CD4-positive, alpha-beta memory T cell (primary cell): ENCODE results near the gene RNF114. TPM values are rescaled to one million over a fixed set of nuclear protein-coding genes. Genes with fewer than 3 reads are reported as not detected.
"Not testable (repeated sequence)": the region's sequence is repeated elsewhere in the genome, so short reads cannot be mapped to it uniquely, and the experiment has no call there.

Source experiments
- CTCF ChIA-PET: fragments of 350-600 bp; sonication (Branson Sonifier 250); formaldehyde crosslinking; loops from one replicate; lab custom pipeline; 2021; ENCODE audit warnings: inconsistent platforms; ENCODE audit not compliant: partially characterized antibody; lab: Charles Lee
- POLR2A ChIA-PET: fragments of 350-600 bp; sonication (Branson Sonifier 250); formaldehyde crosslinking; loops from one replicate; lab custom pipeline; 2021; ENCODE audit not compliant: partially characterized antibody; lab: Charles Lee
- DNase-seq, 5 donors: peaks; one replicate each; pipeline versions ENCODE4 v3.0.0 to v3.0.0-alpha.2; 2020 to 2022; ENCODE audit warnings: mixed read lengths in 1 of 5
- H3K27ac ChIP-seq: one replicate; pipeline ENCODE4 v1.7.0; 2013; ENCODE audit warnings: low read depth, low read length
- H3K27me3 ChIP-seq: 2 replicates; pipeline ENCODE4 v1.7.0; 2013; ENCODE audit warnings: mild to moderate bottlenecking, low read length, moderate library complexity; ENCODE audit not compliant: insufficient read depth
- H3K36me3 ChIP-seq: 2 replicates; pipeline ENCODE4 v1.7.0; 2013; ENCODE audit warnings: mild to moderate bottlenecking, low read length, moderate library complexity; ENCODE audit not compliant: insufficient read depth
- H3K4me1 ChIP-seq: 2 replicates; pipeline ENCODE4 v1.7.0; 2013; ENCODE audit warnings: mild to moderate bottlenecking, low read length, moderate library complexity; ENCODE audit not compliant: insufficient read depth
- H3K4me3 ChIP-seq, 2 donors: one replicate each; pipeline ENCODE4 v1.7.0; 2013; ENCODE audit warnings: low read length in 2 of 2, mild to moderate bottlenecking in 1 of 2
- H3K9me3 ChIP-seq, 2 donors: one replicate each; pipeline ENCODE4 v1.7.0; 2013; ENCODE audit warnings: low read length in 2 of 2, control low read depth in 1 of 2; ENCODE audit not compliant: control insufficient read depth in 1 of 2
- H3K27ac Mint-ChIP-seq, 7 donors: one replicate each; pipeline ENCODE4 v1.8.0; 2020 to 2021; ENCODE audit warnings: mixed read lengths in 7 of 7, mild to moderate bottlenecking in 6 of 7, inconsistent platforms in 3 of 7, moderate library complexity in 3 of 7
- H3K27me3 Mint-ChIP-seq, 2 donors: one replicate each; pipeline ENCODE4 v1.8.0; 2020 to 2021; ENCODE audit warnings: mixed read lengths in 2 of 2
- H3K36me3 Mint-ChIP-seq, 2 donors: one replicate each; pipeline ENCODE4 v1.8.0; 2020 to 2021; ENCODE audit warnings: mixed read lengths in 2 of 2, inconsistent platforms in 1 of 2, mild to moderate bottlenecking in 1 of 2
- H3K4me1 Mint-ChIP-seq, 4 donors: one replicate each; pipeline ENCODE4 v1.8.0; 2020 to 2021; ENCODE audit warnings: mixed read lengths in 4 of 4, mild to moderate bottlenecking in 1 of 4
- H3K4me3 Mint-ChIP-seq, 8 donors: one replicate each; pipeline ENCODE4 v1.8.0; 2020 to 2021; ENCODE audit warnings: mixed read lengths in 8 of 8, mild to moderate bottlenecking in 7 of 8, moderate library complexity in 6 of 8, inconsistent platforms in 3 of 8
- H3K9me3 Mint-ChIP-seq, 8 donors: one replicate each; pipeline ENCODE4 v1.8.0; 2020 to 2021; ENCODE audit warnings: mixed read lengths in 8 of 8, mild to moderate bottlenecking in 5 of 8, inconsistent platforms in 3 of 8, moderate library complexity in 1 of 8
- intact Hi-C: fragments of 100-400 bp; cut with micrococcal nuclease; formaldehyde crosslinking; loops from one replicate; pipeline ENCODE4 v1.15.1; 2023
- polyA plus RNA-seq, 2 donors: library from polyadenylated mRNA; unstranded; fragments of 300-500 nt; fragmentation: Illumina TruSeq; gene quantifications; one replicate each; pipeline ENCODE4 v1.2.3, GENCODE V29; 2021
- total RNA-seq, 2 experiments: library from RNA; stranded (reverse); gene quantifications; one replicate each; pipeline ENCODE4 v1.2.3, GENCODE V29; 2021

RNF114 gene
- total and polyA plus RNA-seq, 4 experiments from 2014 or later, result 96.3 to 177 (median 104) TPM

- intact Hi-C loops, result loop anchor here (10.0 kb wide), 1 partner anchor 488 kb away; no protein-coding TSS in a partner anchor
- ChIA-PET POLR2A (no interaction called here), CTCF (interaction anchor here (0.5 to 18.5 kb wide), 7 partner anchors 10 to 200 kb away, joined by 3 to 265 read pairs (median 5); no protein-coding TSS in a partner anchor)
- Histone ChIP-seq H3K4me3 (no peak overlapping the region), H3K27me3 (no peaks in the 10 kb centered on the region), H3K9me3 (no peaks in the 10 kb centered on the region), H3K36me3 (no peaks in the 10 kb centered on the region), H3K4me1 (peaks cover 4% of the 10 kb centered on the region), H3K27ac (no peak overlapping the region)
- DNase-seq, result no peak
- Mint-ChIP-seq H3K27ac (no peak overlapping the region), H3K27me3 (peaks cover 3 to 5% of the 10 kb centered on the region in 2 donors), H3K36me3 (no peaks in the 10 kb centered on the region), H3K9me3 (no peaks in the 10 kb centered on the region), H3K4me1 (peaks cover 0 to 5% (median 2%) of the 10 kb centered on the region in 4 donors), H3K4me3 (no peak overlapping the region)
These were observed 40.3 kb downstream of the RNF114 start for GRCh38 chr20:49976542-49976941.

GRCh38 chr20:49977740-49978139 lies 41.5 kb downstream of the RNF114 start:
- H3K27me3 ChIP-seq, POLR2A ChIA-PET, DNase-seq, H3K4me3 ChIP-seq, H3K27ac Mint-ChIP-seq, H3K9me3 ChIP-seq, H3K36me3 Mint-ChIP-seq, H3K27ac ChIP-seq, H3K9me3 Mint-ChIP-seq, H3K36me3 ChIP-seq, H3K4me3 Mint-ChIP-seq, H3K27me3 Mint-ChIP-seq: not testable (repeated sequence)
- H3K4me1 Mint-ChIP-seq, result peaks cover 5 to 14% (median 6%) of the 10 kb centered on the region in 4 donors
- H3K4me1 ChIP-seq, result peaks cover 12% of the 10 kb centered on the region
- CTCF ChIA-PET, result interaction anchor here (0.6 to 18.5 kb wide), 13 partner anchors 8 to 568 kb away, joined by 3 to 265 read pairs (median 5); no protein-coding TSS in a partner anchor
- intact Hi-C loops, result loop anchor here (10.0 kb wide), 1 partner anchor 487 kb away; no protein-coding TSS in a partner anchor

- ChIA-PET CTCF (interaction anchor here (0.6 to 18.5 kb wide), 25 partner anchors 9 to 567 kb away, joined by 3 to 265 read pairs (median 5); partner anchors contain the start of gene PEDS1), POLR2A (interaction anchor here (0.9 to 1.5 kb wide), 3 partner anchors 93 to 107 kb away, joined by 3 to 8 read pairs (median 3); no protein-coding TSS in a partner anchor)
- Histone ChIP-seq H3K27ac (no peak overlapping the region), H3K36me3 (no peaks in the 10 kb centered on the region), H3K4me3 (no peak overlapping the region), H3K9me3 (no peaks in the 10 kb centered on the region), H3K27me3 (no peaks in the 10 kb centered on the region), H3K4me1 (peaks cover 20% of the 10 kb centered on the region)
- Mint-ChIP-seq H3K27me3 (peaks cover 3 to 5% of the 10 kb centered on the region in 2 donors), H3K9me3 (no peaks in the 10 kb centered on the region), H3K36me3 (no peaks in the 10 kb centered on the region), H3K4me3 (no peak overlapping the region), H3K27ac (no peak overlapping the region), H3K4me1 (peaks cover 9 to 22% (median 13%) of the 10 kb centered on the region in 4 donors)
- intact Hi-C loops, result loop anchor here (1.0 to 10.0 kb wide), 4 partner anchors 93 to 486 kb away; no protein-coding TSS in a partner anchor
- no peak for DNase-seq
These were observed 42.5 kb downstream of the RNF114 start for GRCh38 chr20:49978685-49979029.

- H3K4me1 Mint-ChIP-seq, result peaks cover 9 to 27% (median 16%) of the 10 kb centered on the region in 4 donors
- H3K36me3 ChIP-seq, result no peaks in the 10 kb centered on the region
- no peaks in the 10 kb centered on the region for H3K27me3 ChIP-seq
- ChIA-PET CTCF (interaction anchor here (0.6 to 18.5 kb wide), 30 partner anchors 9 to 721 kb away, joined by 3 to 265 read pairs (median 4); partner anchors contain the start of gene PEDS1), POLR2A (interaction anchor here (0.9 to 1.5 kb wide), 3 partner anchors 92 to 107 kb away, joined by 3 to 8 read pairs (median 3); no protein-coding TSS in a partner anchor)
- H3K27ac ChIP-seq, result no peak overlapping the region
- H3K4me3 Mint-ChIP-seq, result peak overlapping the region in 1 of 8 donors; percentile 16
- no peak overlapping the region for H3K4me3 ChIP-seq
- H3K9me3 ChIP-seq, result no peaks in the 10 kb centered on the region
- intact Hi-C loops, result loop anchor here (1.0 to 10.0 kb wide), 4 partner anchors 92 to 486 kb away; no protein-coding TSS in a partner anchor
- no peaks in the 10 kb centered on the region for H3K9me3 Mint-ChIP-seq
- no peaks in the 10 kb centered on the region for H3K36me3 Mint-ChIP-seq
- H3K27me3 Mint-ChIP-seq, result peaks cover 0 to 2% of the 10 kb centered on the region in 2 donors
- H3K27ac Mint-ChIP-seq, result peak overlapping the region in 2 of 7 donors; percentile 7 to 31
- H3K4me1 ChIP-seq, result peaks cover 20% of the 10 kb centered on the region
- peak; percentile 45 to 70 (median 53) for DNase-seq
These were observed 43.0 kb downstream of the RNF114 start for GRCh38 chr20:49979030-49979832.

- Histone ChIP-seq H3K27me3 (no peaks in the 10 kb centered on the region), H3K9me3 (no peaks in the 10 kb centered on the region), H3K36me3 (no peaks in the 10 kb centered on the region), H3K4me1 (peaks cover 20% of the 10 kb centered on the region), H3K27ac (no peak overlapping the region), H3K4me3 (no peak overlapping the region)
- no peak for DNase-seq
- H3K27me3 Mint-ChIP-seq, result peaks cover 0 to 2% of the 10 kb centered on the region in 2 donors
- no peaks in the 10 kb centered on the region for H3K36me3 Mint-ChIP-seq
- no peaks in the 10 kb centered on the region for H3K9me3 Mint-ChIP-seq
- POLR2A ChIA-PET, result no interaction called here
- CTCF ChIA-PET, result interaction anchor here (0.7 to 18.5 kb wide), 11 partner anchors 8 to 204 kb away, joined by 3 to 265 read pairs (median 5); no protein-coding TSS in a partner anchor
- intact Hi-C loops, result loop anchor here (5.0 kb wide), 1 partner anchor 107 kb away; no protein-coding TSS in a partner anchor
- peaks cover 9 to 33% (median 16%) of the 10 kb centered on the region in 4 donors for H3K4me1 Mint-ChIP-seq
- H3K27ac Mint-ChIP-seq, result peak overlapping the region in 1 of 7 donors; percentile 31
- peak overlapping the region in 1 of 8 donors; percentile 55 for H3K4me3 Mint-ChIP-seq
These were observed 44.2 kb downstream of the RNF114 start for GRCh38 chr20:49980140-49981008.

GRCh38 chr20:49981218-49982071 lies 45.2 kb downstream of the RNF114 start:
- ChIA-PET POLR2A (interaction anchor here (1.1 to 1.5 kb wide), 4 partner anchors 16 to 210 kb away, joined by 3 to 5 read pairs (median 3); no protein-coding TSS in a partner anchor), CTCF (interaction anchor here (0.7 to 18.5 kb wide), 10 partner anchors 9 to 203 kb away, joined by 3 to 265 read pairs (median 4); no protein-coding TSS in a partner anchor)
- Histone ChIP-seq H3K4me3 (no peak overlapping the region), H3K9me3 (no peaks in the 10 kb centered on the region), H3K4me1 (peaks cover 20% of the 10 kb centered on the region), H3K27me3 (no peaks in the 10 kb centered on the region), H3K27ac (no peak overlapping the region), H3K36me3 (no peaks in the 10 kb centered on the region)
- Mint-ChIP-seq H3K36me3 (no peaks in the 10 kb centered on the region), H3K27me3 (peaks cover 0 to 2% of the 10 kb centered on the region in 2 donors), H3K4me3 (peak overlapping the region in 6 of 8 donors; percentile 61 to 75 (median 66)), H3K4me1 (peaks cover 9 to 33% (median 16%) of the 10 kb centered on the region in 4 donors), H3K9me3 (no peaks in the 10 kb centered on the region), H3K27ac (peak overlapping the region in 3 of 7 donors; percentile 2 to 64 (median 8))
- DNase-seq, result no peak
- intact Hi-C loops, result loop anchor here (5.0 kb wide), 1 partner anchor 106 kb away; no protein-coding TSS in a partner anchor
